GM12891 (cell line): ENCODE results near the gene PFDN6.
A peak's percentile ranks its signal among the peaks of the same experiment; 100 is the strongest.
"Not testable (repeated sequence)": the region's sequence is repeated elsewhere in the genome, so short reads cannot be mapped to it uniquely, and the experiment has no call there.

Experiments used
- DNase-seq: peaks from one replicate; pipeline ENCODE4 v3.0.0; 2011; ENCODE audit warnings: low spot score; ENCODE audit not compliant: insufficient read length
- FAIRE-seq: peaks from 2 replicates; lab custom pipeline; 2011; peaks lifted over from hg19 to GRCh38; lab: Jason Lieb, UNC
- PAX5 ChIP-seq: IDR thresholded peaks from 2 replicates; pipeline ENCODE4 v1.6.1; 2011; ENCODE audit warnings: low read length, moderate library complexity, mild to moderate bottlenecking; ENCODE audit not compliant: insufficient read depth, severe bottlenecking
- POLR2A ChIP-seq: IDR thresholded peaks from 2 replicates; pipeline ENCODE4 v1.6.1; 2011; ENCODE audit warnings: low read depth, low read length, control low read depth
- POLR2AphosphoS5 ChIP-seq: IDR thresholded peaks from 2 replicates; pipeline ENCODE4 v1.6.1; 2011; ENCODE audit warnings: low read depth, low read length, control low read depth
- POU2F2 ChIP-seq: IDR thresholded peaks from 2 replicates; pipeline ENCODE4 v1.6.1; 2011; ENCODE audit warnings: low read depth, mild to moderate bottlenecking, control low read depth, low read length, moderate library complexity
- SPI1 ChIP-seq: IDR thresholded peaks from 2 replicates; pipeline ENCODE4 v1.6.1; 2011; ENCODE audit warnings: low read depth, low read length, control low read depth
- TAF1 ChIP-seq: IDR thresholded peaks from 2 replicates; pipeline ENCODE4 v1.6.1; 2011; ENCODE audit warnings: low read depth, low read length, control low read depth

The PFDN6 gene

DNA sequence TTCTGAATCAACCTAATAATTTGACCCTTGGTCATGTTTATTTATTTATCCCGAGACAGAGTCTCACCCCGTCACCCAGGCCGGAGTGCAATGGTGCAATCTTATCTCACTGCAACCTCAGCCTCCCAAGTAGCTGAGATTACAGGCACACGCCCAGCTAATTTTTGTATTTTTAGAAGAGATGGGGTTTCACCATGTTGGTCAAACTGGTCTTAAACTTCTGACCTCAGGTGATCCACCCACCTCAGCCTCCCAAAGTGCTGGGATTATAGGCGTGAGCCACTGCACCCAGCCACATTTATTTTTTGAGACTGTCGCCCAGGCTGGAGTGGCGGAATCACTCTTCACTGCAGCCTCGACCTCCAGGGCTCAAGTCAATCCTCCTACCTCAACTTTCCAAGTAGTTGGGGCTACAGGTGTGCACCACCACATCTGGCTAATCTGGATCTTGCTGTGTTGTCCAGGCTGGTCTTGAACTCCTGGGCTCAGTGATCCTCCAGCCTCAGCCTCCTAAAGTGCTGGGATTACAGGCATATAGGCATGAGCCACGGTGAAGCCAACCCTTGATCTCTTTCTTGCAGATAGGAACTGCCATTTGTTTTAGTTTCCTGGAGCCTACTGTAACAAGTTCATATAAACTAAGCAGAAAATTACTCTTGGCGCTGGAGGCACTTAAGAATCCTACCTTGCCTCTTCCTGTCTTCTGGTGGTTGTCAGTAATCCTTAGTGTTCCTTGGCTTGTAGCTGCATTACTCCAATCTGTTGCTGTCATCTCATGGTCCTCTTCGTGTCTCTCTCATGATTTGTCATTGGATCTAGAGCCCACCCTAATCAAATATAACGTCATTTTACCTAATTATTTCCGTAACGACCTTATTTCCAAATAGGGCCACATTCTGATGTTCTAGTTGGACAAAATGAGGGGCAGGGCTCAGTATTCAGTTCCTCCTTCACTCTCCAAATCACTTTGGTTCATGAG is 15.2 kb upstream of the PFDN6 start:
- FAIRE-seq: no peak
- DNase-seq: no peak
- TF ChIP-seq POU2F2: no peak
- TF ChIP-seq PAX5: no peak
- peak; percentile 45; the same call in 1 of the 2 replicates for TF ChIP-seq POLR2AphosphoS5

DNA sequence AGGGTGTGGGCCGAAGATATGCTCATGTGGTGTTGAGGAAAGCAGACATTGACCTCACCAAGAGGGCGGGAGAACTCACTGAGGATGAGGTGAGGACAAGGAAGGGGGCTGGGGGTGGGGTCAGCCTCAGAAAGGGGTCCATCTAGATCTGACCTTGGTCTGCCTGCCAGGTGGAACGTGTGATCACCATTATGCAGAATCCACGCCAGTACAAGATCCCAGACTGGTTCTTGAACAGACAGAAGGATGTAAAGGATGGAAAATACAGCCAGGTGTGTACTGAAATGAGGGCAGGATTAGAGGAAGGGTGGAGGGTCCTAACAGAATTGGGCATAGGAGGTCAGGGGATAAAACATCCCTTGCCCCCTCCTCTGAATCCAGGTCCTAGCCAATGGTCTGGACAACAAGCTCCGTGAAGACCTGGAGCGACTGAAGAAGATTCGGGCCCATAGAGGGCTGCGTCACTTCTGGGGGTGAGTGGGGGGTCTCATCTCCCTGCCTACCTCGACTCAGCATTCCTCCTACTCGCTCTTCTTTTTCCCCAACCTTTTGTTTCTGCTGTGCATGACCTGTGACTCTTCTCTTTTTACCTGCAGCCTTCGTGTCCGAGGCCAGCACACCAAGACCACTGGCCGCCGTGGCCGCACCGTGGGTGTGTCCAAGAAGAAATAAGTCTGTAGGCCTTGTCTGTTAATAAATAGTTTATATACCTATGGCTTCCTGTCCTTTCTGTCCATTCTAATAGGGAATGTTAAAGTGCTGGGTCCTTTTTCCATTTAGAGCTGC is 13.4 kb upstream of the PFDN6 start:
- not testable (repeated sequence) for FAIRE-seq, DNase-seq

DNA sequence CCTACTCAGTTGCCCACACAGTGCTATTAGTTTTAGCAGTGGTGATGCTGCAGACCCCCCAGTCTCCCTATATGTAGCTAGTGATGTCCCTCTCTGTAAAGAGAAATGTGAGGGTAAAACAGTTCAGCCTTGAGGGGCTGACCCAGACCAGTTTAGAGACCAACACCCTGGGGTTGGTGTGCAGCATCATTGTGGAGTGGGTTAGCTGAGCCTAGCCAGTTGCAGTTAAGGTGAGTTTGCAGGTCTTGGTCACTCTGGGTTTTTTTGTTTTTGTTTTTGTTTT is 12.9 kb upstream of the PFDN6 start:
- FAIRE-seq: no peak

DNA sequence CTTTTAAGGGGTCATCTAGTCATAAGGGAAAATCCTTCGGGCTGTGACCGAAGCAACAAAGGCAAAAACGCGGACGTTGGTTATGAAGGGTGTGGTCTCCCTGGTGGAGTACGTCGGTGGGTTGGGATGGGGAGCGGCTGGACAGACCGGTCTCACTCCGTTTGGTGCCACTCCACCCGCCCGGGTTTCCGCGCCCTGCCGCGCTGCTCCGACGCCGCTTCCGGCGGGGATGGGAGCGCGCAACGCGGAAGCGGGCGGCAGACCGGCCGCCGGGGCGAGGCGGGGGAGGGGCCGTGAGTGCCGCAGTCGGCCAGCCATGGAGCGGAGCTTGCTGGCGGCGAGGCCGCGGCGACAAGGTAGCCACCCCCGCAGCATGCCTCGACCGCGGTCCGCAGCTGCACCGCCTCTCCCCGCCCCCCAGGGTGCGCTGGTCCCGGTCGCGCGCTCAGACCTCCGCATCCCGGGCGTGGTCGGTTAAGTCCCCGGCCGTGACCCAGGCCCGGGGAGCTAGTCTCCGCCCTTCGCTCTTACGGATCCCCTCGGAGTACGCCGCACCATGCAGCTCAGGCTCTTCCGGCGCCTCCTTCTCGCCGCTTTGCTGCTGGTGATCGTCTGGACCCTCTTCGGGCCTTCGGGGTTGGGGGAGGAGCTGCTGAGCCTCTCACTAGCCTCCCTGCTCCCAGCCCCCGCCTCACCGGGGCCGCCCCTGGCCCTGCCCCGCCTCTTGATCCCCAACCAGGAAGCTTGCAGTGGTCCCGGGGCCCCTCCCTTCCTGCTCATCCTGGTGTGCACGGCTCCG is 12.3 kb upstream of the PFDN6 start, which contains the start of gene B3GALT4:
Gene B3GALT4 (plus strand): TSS at position 260 of the 799 bp plus-strand sequence. CDS start 297 bp downstream, at position 557.
- DNase-seq (peak; percentile 85), FAIRE-seq (peak; percentile 96)
- no peak for TF ChIP-seq SPI1
- peak; percentile 87 for TF ChIP-seq POU2F2
- TF ChIP-seq POLR2AphosphoS5: peak; percentile 98
- peak; percentile 75 for TF ChIP-seq PAX5
- peak; percentile 80 for TF ChIP-seq POLR2A
- peak; percentile 55; the same call in 1 of the 2 replicates for TF ChIP-seq TAF1

More for the DNA sequence above, 12.9 kb upstream of the PFDN6 start:
- DNase-seq: no peak
- TF ChIP-seq POLR2AphosphoS5: no peak
- TF ChIP-seq TAF1: no peak
- no peak for TF ChIP-seq SPI1
- no peak for TF ChIP-seq POU2F2
- TF ChIP-seq POLR2A: no peak
- no peak for TF ChIP-seq PAX5

DNA sequence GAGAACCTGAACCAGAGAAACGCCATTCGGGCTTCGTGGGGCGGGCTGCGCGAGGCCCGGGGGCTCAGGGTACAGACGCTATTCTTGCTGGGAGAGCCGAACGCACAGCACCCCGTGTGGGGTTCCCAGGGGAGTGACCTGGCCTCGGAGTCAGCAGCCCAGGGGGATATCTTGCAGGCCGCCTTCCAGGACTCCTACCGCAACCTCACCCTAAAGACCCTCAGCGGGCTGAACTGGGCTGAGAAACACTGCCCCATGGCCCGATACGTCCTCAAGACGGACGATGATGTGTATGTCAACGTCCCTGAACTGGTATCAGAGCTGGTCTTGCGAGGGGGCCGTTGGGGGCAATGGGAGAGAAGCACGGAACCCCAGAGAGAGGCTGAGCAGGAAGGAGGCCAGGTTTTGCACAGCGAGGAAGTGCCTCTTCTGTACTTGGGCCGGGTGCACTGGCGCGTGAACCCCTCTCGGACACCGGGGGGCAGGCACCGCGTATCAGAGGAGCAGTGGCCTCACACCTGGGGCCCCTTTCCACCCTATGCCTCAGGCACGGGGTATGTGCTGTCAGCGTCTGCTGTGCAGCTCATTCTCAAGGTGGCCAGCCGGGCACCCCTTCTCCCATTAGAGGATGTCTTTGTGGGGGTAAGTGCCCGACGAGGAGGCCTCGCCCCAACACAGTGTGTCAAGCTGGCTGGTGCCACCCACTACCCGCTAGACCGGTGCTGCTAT is 11.6 kb upstream of the PFDN6 start:
- DNase-seq (peak; percentile 49), FAIRE-seq (peak; percentile 26)
- TF ChIP-seq PAX5: peak; percentile 82
- TF ChIP-seq POU2F2: no peak
- TF ChIP-seq SPI1: peak; percentile 57

DNA sequence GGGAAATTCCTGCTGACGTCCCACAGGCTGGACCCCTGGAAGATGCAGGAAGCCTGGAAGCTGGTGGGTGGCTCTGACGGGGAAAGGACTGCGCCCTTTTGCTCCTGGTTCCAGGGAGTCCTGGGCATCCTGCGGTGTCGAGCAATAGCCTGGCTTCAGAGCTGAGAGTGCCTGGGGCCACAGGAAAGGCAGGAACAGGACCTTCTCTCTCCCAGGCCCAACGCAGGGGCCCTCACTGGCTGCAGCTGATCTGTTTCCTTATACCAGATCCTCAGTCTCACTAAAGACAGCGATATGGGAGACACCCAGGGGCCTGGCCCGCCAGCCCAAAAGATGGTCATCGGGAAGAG is 11.0 kb upstream of the PFDN6 start:
- FAIRE-seq: no peak
- TF ChIP-seq POLR2A: no peak
- TF ChIP-seq PAX5: no peak
- no peak for TF ChIP-seq POU2F2
- no peak for TF ChIP-seq TAF1
- TF ChIP-seq POLR2AphosphoS5: no peak
- TF ChIP-seq SPI1: no peak
- DNase-seq: no peak

DNA sequence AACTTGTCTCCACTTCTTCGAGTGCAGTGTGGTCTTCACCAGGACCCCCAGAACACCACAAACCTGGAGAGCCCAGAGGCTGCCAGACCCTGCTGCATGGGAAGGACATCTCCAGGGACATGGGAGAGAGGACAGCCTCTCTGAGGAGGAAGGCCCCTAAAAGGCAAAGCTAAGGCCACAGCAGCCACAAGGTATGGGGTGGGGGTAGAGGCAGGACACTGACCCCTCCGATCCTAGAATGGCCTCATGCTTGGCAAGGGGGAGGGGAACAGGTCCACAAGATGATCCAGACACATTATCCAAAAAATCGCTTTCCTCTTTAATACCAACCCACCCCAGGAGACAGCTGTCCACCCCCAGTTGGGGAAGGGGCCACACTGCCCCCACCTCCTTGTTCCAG is 10.6 kb upstream of the PFDN6 start:
- FAIRE-seq (no peak), DNase-seq (no peak)
- no peak for TF ChIP-seq PAX5
- TF ChIP-seq TAF1: no peak
- no peak for TF ChIP-seq POU2F2
- TF ChIP-seq POLR2A: no peak
- no peak for TF ChIP-seq SPI1
- TF ChIP-seq POLR2AphosphoS5: no peak

DNA sequence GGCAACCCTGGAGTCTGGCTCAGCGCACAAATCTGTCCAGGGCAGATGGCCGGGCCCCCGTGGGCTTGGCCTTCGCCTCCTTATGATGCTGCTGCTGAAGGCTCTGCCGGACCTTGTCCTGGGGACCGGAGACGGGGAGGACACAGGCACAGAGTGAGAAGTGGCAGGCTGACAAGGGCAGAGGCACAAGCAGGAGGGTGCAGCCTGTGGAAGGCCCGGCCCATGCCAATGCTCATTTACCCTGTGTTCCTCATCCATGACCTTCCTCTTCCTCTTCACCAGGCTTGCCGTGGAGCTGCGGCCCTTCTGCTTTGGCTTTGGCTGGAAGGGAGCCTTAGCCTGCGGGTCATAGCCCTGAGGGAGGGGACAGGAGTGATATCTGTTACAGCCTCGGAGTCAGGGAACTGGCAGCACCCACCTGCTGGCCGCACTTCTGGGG is 10.1 kb upstream of the PFDN6 start:
- TF ChIP-seq POLR2AphosphoS5: no peak
- TF ChIP-seq TAF1: no peak
- TF ChIP-seq POU2F2: no peak
- TF ChIP-seq PAX5: no peak
- FAIRE-seq (no peak), DNase-seq (no peak)

DNA sequence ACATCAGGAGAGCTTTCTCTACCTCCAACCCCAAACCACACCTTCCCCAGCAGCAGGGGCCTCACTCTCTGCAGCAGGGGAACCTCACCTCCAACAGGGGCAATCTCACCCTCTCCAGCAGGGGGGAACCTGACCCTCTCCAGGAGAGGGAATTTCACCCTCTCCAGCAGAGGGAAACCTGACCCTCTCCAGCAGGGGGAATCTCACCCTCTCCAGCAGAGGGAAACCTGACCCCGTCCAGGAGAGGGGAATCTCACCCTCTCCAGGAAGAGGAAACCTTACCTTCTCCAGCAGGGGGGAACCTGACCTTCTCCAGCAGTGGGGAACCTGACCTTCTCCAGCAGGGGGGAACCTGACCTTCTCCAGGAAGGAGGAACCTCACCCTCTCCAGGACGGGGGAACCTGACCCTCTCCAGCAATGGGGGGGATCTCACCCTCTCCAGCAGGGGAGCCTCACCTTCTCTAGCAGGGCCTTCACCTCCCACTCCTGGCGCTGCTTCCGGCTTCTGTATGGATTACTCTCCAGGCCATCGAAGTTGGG is 9.4 kb upstream of the PFDN6 start:
- DNase-seq: no peak
- TF ChIP-seq TAF1: no peak
- FAIRE-seq: no peak
